Measurements from ENCODE around the gene BCL2L1.

DNA sequence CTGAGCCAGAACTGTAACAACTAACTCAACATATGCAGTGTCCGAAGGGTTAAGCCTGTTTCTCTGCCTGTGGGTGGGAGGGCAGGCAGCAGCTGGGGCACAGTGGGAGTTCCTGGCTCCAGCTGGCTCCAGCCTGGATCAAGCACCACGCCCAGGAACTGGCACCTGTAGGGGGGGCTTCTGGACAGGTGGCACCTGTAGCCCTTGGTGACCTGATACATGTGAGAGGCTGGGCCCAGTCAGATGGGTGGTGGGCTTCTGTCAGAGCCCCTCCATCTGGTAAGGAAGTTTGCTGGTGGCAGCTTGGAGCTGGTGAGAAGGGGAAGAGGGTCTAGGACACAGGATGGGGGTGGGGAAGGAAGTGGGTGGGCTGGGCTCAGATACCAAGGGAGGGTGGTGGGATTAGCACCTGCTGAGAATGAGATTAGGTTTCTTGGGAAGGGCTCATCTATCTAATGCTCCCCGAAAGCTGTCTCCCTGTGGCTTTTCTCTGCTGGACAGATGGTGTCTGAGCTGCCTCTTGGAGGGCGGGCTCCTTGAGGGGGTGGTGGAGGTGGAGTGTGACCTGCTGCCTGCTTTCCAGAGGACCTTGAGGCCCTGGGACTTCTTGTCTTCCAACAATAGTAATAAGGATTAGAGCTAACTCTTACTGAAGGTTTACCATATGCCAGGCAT, 28.5 kb downstream of the BCL2L1 start:
- TF ChIP-seq EZH2 (IDR thresholded peaks at IDR 0.05; ENCODE audit: low read length, missing control alignments) = no peak
- TF ChIP-seq, protein P1, sequence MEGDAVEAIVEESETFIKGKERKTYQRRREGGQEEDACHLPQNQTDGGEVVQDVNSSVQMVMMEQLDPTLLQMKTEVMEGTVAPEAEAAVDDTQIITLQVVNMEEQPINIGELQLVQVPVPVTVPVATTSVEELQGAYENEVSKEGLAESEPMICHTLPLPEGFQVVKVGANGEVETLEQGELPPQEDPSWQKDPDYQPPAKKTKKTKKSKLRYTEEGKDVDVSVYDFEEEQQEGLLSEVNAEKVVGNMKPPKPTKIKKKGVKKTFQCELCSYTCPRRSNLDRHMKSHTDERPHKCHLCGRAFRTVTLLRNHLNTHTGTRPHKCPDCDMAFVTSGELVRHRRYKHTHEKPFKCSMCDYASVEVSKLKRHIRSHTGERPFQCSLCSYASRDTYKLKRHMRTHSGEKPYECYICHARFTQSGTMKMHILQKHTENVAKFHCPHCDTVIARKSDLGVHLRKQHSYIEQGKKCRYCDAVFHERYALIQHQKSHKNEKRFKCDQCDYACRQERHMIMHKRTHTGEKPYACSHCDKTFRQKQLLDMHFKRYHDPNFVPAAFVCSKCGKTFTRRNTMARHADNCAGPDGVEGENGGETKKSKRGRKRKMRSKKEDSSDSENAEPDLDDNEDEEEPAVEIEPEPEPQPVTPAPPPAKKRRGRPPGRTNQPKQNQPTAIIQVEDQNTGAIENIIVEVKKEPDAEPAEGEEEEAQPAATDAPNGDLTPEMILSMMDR (conservative IDR thresholded peaks at IDR 0.05 in 1 of 2, IDR thresholded peaks at IDR 0.05 in 1 of 2; ENCODE audit: low read depth in 1 of 2, low read length in 2 of 2) = no peak
